ENCODE data around the gene C3orf62. TPM values are rescaled to one million over a fixed set of nuclear protein-coding genes. Genes with fewer than 3 reads are reported as not detected.

C3orf62 gene
- total and polyA plus RNA-seq, 2 of the 4 experiments (the other 2 are of a cell fraction): 0.90 to 3.1 TPM

GRCh38 chr3:49255112-49255511 lies 21.9 kb downstream of the C3orf62 start:
- no peaks in the 10 kb centered on the region for H3K4me1 ChIP-seq (ENCODE audit: control insufficient read depth, insufficient read depth, low read length)
- H4K20me1 ChIP-seq (ENCODE audit: insufficient read depth, low read length): no peaks in the 10 kb centered on the region
- H3K14ac ChIP-seq (replicated peaks; ENCODE audit: low read depth, low read length): no peak overlapping the region
- no peak overlapping the region for H3K18ac ChIP-seq (ENCODE audit: low read depth, low read length)
- no TSS peak for BruUV-seq (replicated peaks)
- no peak overlapping the region for H2BK20ac ChIP-seq (ENCODE audit: low read depth, low read length)
- dilution Hi-C loops (cut with HindIII; ENCODE audit: low sequenced_read_pairs, unreplicated experiment): no loop called here
- no peak overlapping the region for H2BK15ac ChIP-seq (ENCODE audit: low read depth, low read length)
- H2AK9ac ChIP-seq (replicated peaks; ENCODE audit: low read depth, low read length, poor library complexity): no peak overlapping the region
- no peaks in the 10 kb centered on the region for H3K9me3 ChIP-seq (ENCODE audit: control insufficient read depth, insufficient read depth, low read length)
- TF ChIP-seq, protein P1, sequence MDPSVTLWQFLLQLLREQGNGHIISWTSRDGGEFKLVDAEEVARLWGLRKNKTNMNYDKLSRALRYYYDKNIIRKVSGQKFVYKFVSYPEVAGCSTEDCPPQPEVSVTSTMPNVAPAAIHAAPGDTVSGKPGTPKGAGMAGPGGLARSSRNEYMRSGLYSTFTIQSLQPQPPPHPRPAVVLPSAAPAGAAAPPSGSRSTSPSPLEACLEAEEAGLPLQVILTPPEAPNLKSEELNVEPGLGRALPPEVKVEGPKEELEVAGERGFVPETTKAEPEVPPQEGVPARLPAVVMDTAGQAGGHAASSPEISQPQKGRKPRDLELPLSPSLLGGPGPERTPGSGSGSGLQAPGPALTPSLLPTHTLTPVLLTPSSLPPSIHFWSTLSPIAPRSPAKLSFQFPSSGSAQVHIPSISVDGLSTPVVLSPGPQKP (IDR thresholded peaks at IDR 0.05; ENCODE audit: borderline replicate concordance, low read depth, low read length): no peak
- TF ChIP-seq NFE2L2 (IDR thresholded peaks at IDR 0.05; ENCODE audit: low read depth, low read length) (no peak), BHLHE40 (IDR thresholded peaks at IDR 0.05; ENCODE audit: low read depth, low read length) (no peak), POLR2A (IDR thresholded peaks at IDR 0.05; ENCODE audit: low read depth, low read length) (no peak), RFX5 (IDR thresholded peaks at IDR 0.05; ENCODE audit: low read depth, low read length) (no peak), SMC3 (IDR thresholded peaks at IDR 0.05; ENCODE audit: low read depth, low read length) (no peak), MAZ (IDR thresholded peaks at IDR 0.05; ENCODE audit: borderline replicate concordance, low read depth, low read length) (no peak), CEBPB (IDR thresholded peaks at IDR 0.05; ENCODE audit: low read depth, low read length) (no peak), CHD1 (IDR thresholded peaks at IDR 0.05; ENCODE audit: low read depth, low read length) (no peak)
- intact Hi-C loops (cut with micrococcal nuclease): no loop called here
- no peak overlapping the region for H2BK5ac ChIP-seq (ENCODE audit: low read depth, low read length, poor library complexity, severe bottlenecking)
- no peak overlapping the region for H3K4me3 ChIP-seq (ENCODE audit: insufficient read depth, low read depth, low read length)
- no peak overlapping the region for H2AK5ac ChIP-seq (ENCODE audit: low read depth, low read length)
- H4K8ac ChIP-seq (ENCODE audit: low read depth in 2 of 2, low read length in 2 of 2): no peak overlapping the region
- no peak overlapping the region for H4K91ac ChIP-seq (ENCODE audit: insufficient read depth, low read depth, low read length)
- DNase-seq: no peak
- no peak overlapping the region for H3K23ac ChIP-seq (ENCODE audit: low read depth, low read length)
- ChIA-PET POLR2A (ENCODE audit: unreplicated experiment) (no interaction called here), CTCF (interaction anchor here (0.8 to 1.8 kb wide), 2 partner anchors 10 to 84 kb away, joined by 3 to 4 read pairs; partner anchors contain the start of gene KLHDC8B)
- H2BK120ac ChIP-seq (ENCODE audit: low read depth, low read length): no peak overlapping the region
- in situ Hi-C loops (cut with MboI; ENCODE audit: low sequenced_read_pairs): no loop called here
- no peak for ATAC-seq (ENCODE audit: low read depth)
- no peak overlapping the region for H3K56ac ChIP-seq (ENCODE audit: extremely low read depth, insufficient read depth, low read length)
- WGBS, 2 experiments (ENCODE audit: extremely low coverage in 2 of 2, insufficient read length in 1 of 2): no CpG with 5 or more reads among the region's 1 CpG
- H3K4me2 ChIP-seq (ENCODE audit: low read depth, low read length): no peak overlapping the region
- no peaks in the 10 kb centered on the region for H3K27me3 ChIP-seq (ENCODE audit: control insufficient read depth, insufficient read depth, low read length)
- no peaks in the 10 kb centered on the region for H3K79me1 ChIP-seq (ENCODE audit: low read depth in 1 of 2, low read length in 2 of 2)
- no peak overlapping the region for H3K27ac ChIP-seq (ENCODE audit: insufficient read depth, low read length)
- H2AFZ ChIP-seq (replicated peaks; ENCODE audit: low read length, poor library complexity): no peak overlapping the region
- no peak overlapping the region for H3K4ac ChIP-seq (ENCODE audit: low read depth, low read length)
- H3K9ac ChIP-seq (ENCODE audit: low read depth, low read length): no peak overlapping the region
- no peaks in the 10 kb centered on the region for H3K9me1 ChIP-seq (ENCODE audit: insufficient read depth, low read length)
- no peaks in the 10 kb centered on the region for H3K36me3 ChIP-seq (ENCODE audit: control insufficient read depth, insufficient read depth, low read length)
- no peak overlapping the region for H4K5ac ChIP-seq (ENCODE audit: low read depth, low read length)
